ENCODE results near the gene SYTL1. TPM values are rescaled to one million over a fixed set of nuclear protein-coding genes. Genes with fewer than 3 reads are reported as not detected.

Gene SYTL1
- total and polyA plus RNA-seq, 4 donors, result 0.59 to 3.6 (median 0.99) TPM

DNA sequence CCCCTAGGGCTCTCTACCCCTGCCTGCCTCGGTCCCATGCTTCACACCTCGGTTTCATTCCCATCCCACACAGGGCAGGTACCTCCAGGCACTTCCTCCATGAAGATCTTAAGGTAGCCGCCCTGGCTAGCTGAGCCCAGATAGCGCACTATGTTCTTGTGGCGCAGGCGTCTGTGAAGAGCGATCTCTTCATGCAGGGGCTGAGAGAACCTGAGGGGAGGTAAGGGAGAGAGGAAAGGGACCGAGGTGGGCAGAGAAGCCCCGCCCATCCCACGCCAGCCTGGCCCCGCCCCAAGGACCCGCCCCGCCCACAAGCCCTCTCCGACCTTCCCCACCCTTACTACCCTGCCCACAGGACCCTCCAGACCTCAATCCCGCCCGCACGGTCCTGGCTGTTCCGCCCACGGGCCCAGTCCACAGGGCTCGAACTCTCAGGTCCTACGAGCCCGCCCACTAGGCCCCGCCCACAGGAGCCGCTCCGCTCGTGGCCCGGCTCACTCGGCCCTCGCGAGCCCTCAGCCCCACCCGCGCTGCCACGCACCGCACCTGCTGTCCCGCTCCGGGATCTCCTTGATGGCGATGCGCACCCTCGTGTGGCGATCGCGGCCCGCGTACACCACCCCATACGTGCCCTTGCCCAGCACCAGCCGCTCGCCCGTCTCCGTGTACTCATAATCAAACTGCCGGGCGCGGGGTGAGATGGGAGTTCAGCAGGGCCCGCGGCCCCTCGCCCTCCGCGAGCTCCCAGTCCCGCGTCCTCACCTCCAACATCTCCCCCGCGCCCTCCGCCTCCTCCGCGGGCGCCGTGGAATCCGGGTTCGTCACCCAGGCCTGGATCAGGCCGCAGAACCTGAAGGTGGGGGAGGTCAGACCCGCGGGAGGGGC is 18.6 kb downstream of the SYTL1 start:
- H3K4me1 ChIP-seq (ENCODE audit: control insufficient read depth, insufficient read depth, low read length), result peaks cover 41% of the 10 kb centered on the region

GRCh38 chr1:27361044-27361402 is 19.2 kb downstream of the SYTL1 start:
- Histone ChIP-seq H3K4me1 (ENCODE audit: control insufficient read depth, insufficient read depth, low read length) (peaks cover 48% of the 10 kb centered on the region), H3K4me3 (ENCODE audit: low read depth, low read length) (no peak overlapping the region), H3K27ac (ENCODE audit: low read depth, low read length) (no peak overlapping the region), H3K36me3 (ENCODE audit: control insufficient read depth, insufficient read depth, low read length) (peaks cover 26% of the 10 kb centered on the region), H3K9me3 (ENCODE audit: control insufficient read depth, insufficient read depth, low read length) (no peaks in the 10 kb centered on the region), H3K27me3 (ENCODE audit: control insufficient read depth, insufficient read depth, low read length) (peaks cover 32% of the 10 kb centered on the region)
- no peak for DNase-seq (ENCODE audit: low read depth in 4 of 6, low spot score in 6 of 6)
- 49% methylated on average over 16 of the region's 21 CpGs for WGBS (ENCODE audit: insufficient coverage)

More for the DNA sequence above, 18.6 kb downstream of the SYTL1 start:
- Histone ChIP-seq H3K36me3 (ENCODE audit: control insufficient read depth, insufficient read depth, low read length) (peaks cover 30% of the 10 kb centered on the region), H3K9me3 (ENCODE audit: control insufficient read depth, insufficient read depth, low read length) (no peaks in the 10 kb centered on the region), H3K27me3 (ENCODE audit: control insufficient read depth, insufficient read depth, low read length) (peaks cover 33% of the 10 kb centered on the region), H3K4me3 (ENCODE audit: low read depth, low read length) (peak overlapping the region; percentile 7), H3K27ac (ENCODE audit: low read depth, low read length) (no peak overlapping the region)
- peak in 1 of 6 donors; percentile 28 for DNase-seq (ENCODE audit: low read depth in 4 of 6, low spot score in 6 of 6)
- WGBS (ENCODE audit: insufficient coverage), result 10% methylated on average over 59 of the region's 71 CpGs

- H3K27ac ChIP-seq (ENCODE audit: low read depth, low read length), result no peak overlapping the region
- no peak overlapping the region for H3K4me3 ChIP-seq (ENCODE audit: low read depth, low read length)
- WGBS (ENCODE audit: insufficient coverage), result 96% methylated on average over 6 of the region's 8 CpGs
- peaks cover 29% of the 10 kb centered on the region for H3K27me3 ChIP-seq (ENCODE audit: control insufficient read depth, insufficient read depth, low read length)
- H3K9me3 ChIP-seq (ENCODE audit: control insufficient read depth, insufficient read depth, low read length), result no peaks in the 10 kb centered on the region
- DNase-seq (ENCODE audit: low read depth in 4 of 6, low spot score in 6 of 6), result no peak
- peaks cover 50% of the 10 kb centered on the region for H3K4me1 ChIP-seq (ENCODE audit: control insufficient read depth, insufficient read depth, low read length)
- H3K36me3 ChIP-seq (ENCODE audit: control insufficient read depth, insufficient read depth, low read length), result peaks cover 21% of the 10 kb centered on the region
These were observed 19.7 kb downstream of the SYTL1 start for GRCh38 chr1:27361553-27361952.

DNA sequence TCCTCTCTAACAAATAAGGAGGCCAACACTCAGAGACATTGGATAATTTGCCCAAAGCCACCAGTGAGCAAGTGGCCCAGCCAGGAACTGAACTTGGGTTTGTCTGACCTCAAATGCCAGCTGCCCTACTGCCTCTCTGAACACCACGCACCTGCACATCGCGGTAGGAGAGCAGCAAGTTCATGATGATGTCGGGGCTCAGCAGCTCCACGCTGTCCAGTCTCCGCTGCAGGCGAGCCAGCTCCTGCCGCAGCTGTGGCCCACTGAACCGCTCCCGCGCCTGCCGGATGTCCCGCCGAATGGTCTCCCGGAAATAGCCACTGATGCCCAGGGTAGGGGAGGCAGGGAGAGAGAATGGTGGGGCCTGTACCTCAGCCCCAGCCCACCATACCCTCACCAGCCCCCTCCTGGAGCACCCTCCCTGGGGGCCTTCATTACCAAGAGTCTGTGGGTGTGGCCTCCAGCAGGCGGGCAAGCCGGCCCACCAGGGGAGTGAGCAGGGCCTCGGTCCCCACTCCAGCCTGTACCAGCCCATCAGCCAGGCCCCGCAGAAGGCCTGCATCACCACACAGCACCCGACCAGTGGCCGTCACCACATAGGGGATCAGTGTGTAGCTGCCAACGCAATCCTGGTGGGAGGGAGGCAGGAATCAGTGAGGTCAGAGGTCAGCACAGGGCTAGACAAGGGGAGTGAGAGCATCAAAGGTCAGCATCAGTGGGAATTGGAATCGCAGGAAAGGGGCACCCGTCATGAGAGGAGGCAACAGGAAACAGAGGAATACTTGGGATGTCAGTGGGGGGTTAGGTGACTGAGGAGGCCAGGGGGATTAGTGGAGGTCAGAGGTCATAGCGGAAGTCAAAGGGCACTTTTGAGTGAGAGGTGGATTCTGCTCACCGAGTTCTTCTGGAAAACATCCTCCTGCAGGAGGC is 22.2 kb downstream of the SYTL1 start:
- 78% methylated on average over 19 of the region's 26 CpGs for WGBS (ENCODE audit: insufficient coverage)
- peaks cover 10% of the 10 kb centered on the region for H3K36me3 ChIP-seq (ENCODE audit: control insufficient read depth, insufficient read depth, low read length)
- no peaks in the 10 kb centered on the region for H3K9me3 ChIP-seq (ENCODE audit: control insufficient read depth, insufficient read depth, low read length)
- DNase-seq (ENCODE audit: low read depth in 4 of 6, low spot score in 6 of 6), result no peak
- H3K4me3 ChIP-seq (ENCODE audit: low read depth, low read length), result no peak overlapping the region
- H3K27me3 ChIP-seq (ENCODE audit: control insufficient read depth, insufficient read depth, low read length), result peaks cover 22% of the 10 kb centered on the region
- H3K27ac ChIP-seq (ENCODE audit: low read depth, low read length), result no peak overlapping the region
- peaks cover 45% of the 10 kb centered on the region for H3K4me1 ChIP-seq (ENCODE audit: control insufficient read depth, insufficient read depth, low read length)

DNA sequence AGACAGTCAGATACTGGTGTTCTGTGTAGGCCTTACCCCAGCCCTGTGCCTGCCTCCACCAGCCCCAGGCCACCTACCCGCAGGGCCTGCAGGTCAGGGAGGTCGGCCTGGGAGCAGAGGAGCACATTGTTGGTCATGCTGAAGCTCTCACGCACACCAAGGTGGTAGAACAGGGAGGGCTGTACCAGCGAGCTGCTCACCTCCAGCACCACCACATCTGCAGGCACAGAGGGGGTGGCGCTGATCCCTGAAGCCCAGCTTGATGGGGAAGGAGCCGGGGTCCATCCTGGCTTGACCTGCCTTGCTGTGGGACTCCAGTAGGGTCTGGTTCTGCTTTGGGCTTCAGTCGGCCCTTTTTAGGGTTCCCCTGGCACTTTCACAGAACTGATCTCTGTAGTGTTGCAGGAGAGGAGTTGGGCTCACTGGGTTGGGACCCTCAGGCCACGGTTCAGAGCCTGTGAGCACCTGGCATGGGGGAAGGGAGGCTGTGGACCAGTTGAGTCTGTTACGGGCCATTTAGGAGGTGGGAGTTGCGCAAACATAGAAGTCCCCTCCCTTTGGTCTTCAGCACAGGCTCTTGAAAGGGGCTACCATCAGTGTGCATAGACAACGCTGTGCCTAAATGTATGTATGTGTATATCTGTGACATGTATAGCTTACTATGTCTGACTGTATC is 23.0 kb downstream of the SYTL1 start:
- WGBS (ENCODE audit: insufficient coverage), result 83% methylated on average over 11 of the region's 11 CpGs
- no peak for DNase-seq (ENCODE audit: low read depth in 4 of 6, low spot score in 6 of 6)
- Histone ChIP-seq H3K27ac (ENCODE audit: low read depth, low read length) (peak overlapping the region; percentile 96), H3K36me3 (ENCODE audit: control insufficient read depth, insufficient read depth, low read length) (peaks cover 10% of the 10 kb centered on the region), H3K4me1 (ENCODE audit: control insufficient read depth, insufficient read depth, low read length) (peaks cover 37% of the 10 kb centered on the region), H3K9me3 (ENCODE audit: control insufficient read depth, insufficient read depth, low read length) (no peaks in the 10 kb centered on the region), H3K4me3 (ENCODE audit: low read depth, low read length) (no peak overlapping the region), H3K27me3 (ENCODE audit: control insufficient read depth, insufficient read depth, low read length) (peaks cover 14% of the 10 kb centered on the region)

- H3K27ac ChIP-seq (ENCODE audit: low read depth, low read length), result peak overlapping the region; percentile 96
- peaks cover 10% of the 10 kb centered on the region for H3K36me3 ChIP-seq (ENCODE audit: control insufficient read depth, insufficient read depth, low read length)
- peaks cover 13% of the 10 kb centered on the region for H3K27me3 ChIP-seq (ENCODE audit: control insufficient read depth, insufficient read depth, low read length)
- H3K4me1 ChIP-seq (ENCODE audit: control insufficient read depth, insufficient read depth, low read length), result peaks cover 30% of the 10 kb centered on the region
- WGBS (ENCODE audit: insufficient coverage), result 6% methylated on average over 40 of the region's 40 CpGs
- H3K9me3 ChIP-seq (ENCODE audit: control insufficient read depth, insufficient read depth, low read length), result no peaks in the 10 kb centered on the region
- peak in 3 of 6 donors; percentile 56 to 91 (median 80) for DNase-seq (ENCODE audit: low read depth in 4 of 6, low spot score in 6 of 6)
- peak overlapping the region; percentile 72 for H3K4me3 ChIP-seq (ENCODE audit: low read depth, low read length)
These were observed 23.7 kb downstream of the SYTL1 start for GRCh38 chr1:27365372-27366112.

DNA sequence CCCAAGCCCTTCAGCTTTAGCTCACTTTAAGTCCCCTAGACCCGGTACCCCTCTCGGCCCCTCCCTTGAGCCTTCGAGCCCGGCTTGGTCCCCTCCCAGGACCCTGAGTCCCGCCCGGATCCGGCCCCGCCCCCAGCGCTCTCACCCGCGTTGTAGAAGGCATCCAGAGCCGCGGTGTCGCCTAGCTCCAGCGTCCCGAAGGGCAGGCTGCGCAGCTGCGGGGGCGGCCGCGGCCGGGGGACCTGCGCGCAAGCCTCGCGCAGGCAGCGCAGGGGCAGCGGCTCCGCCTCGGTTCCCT is 24.2 kb downstream of the SYTL1 start:
- Histone ChIP-seq H3K4me3 (ENCODE audit: low read depth, low read length) (peak overlapping the region; percentile 72), H3K27me3 (ENCODE audit: control insufficient read depth, insufficient read depth, low read length) (peaks cover 13% of the 10 kb centered on the region), H3K9me3 (ENCODE audit: control insufficient read depth, insufficient read depth, low read length) (no peaks in the 10 kb centered on the region), H3K4me1 (ENCODE audit: control insufficient read depth, insufficient read depth, low read length) (peaks cover 25% of the 10 kb centered on the region), H3K36me3 (ENCODE audit: control insufficient read depth, insufficient read depth, low read length) (peaks cover 9% of the 10 kb centered on the region), H3K27ac (ENCODE audit: low read depth, low read length) (peak overlapping the region; percentile 96)
- WGBS (ENCODE audit: insufficient coverage), result 0% methylated on average over 30 of the region's 30 CpGs
- DNase-seq (ENCODE audit: low read depth in 4 of 6, low spot score in 6 of 6), result peak in 3 of 6 donors; percentile 44 to 87 (median 69)

- Histone ChIP-seq H3K4me3 (ENCODE audit: low read depth, low read length) (peak within 1 kb of the TSS; percentile 72), H3K27ac (ENCODE audit: low read depth, low read length) (peak within 1 kb of the TSS; percentile 96), H3K36me3 (ENCODE audit: control insufficient read depth, insufficient read depth, low read length) (peaks cover 5% of the 10 kb centered on the region), H3K27me3 (ENCODE audit: control insufficient read depth, insufficient read depth, low read length) (peaks cover 13% of the 10 kb centered on the region), H3K4me1 (ENCODE audit: control insufficient read depth, insufficient read depth, low read length) (peaks cover 25% of the 10 kb centered on the region), H3K9me3 (ENCODE audit: control insufficient read depth, insufficient read depth, low read length) (no peaks in the 10 kb centered on the region)
- peak in 3 of 6 donors; percentile 19 to 75 (median 31) for DNase-seq (ENCODE audit: low read depth in 4 of 6, low spot score in 6 of 6)
- under 1% methylated on average over 67 of the region's 67 CpGs for WGBS (ENCODE audit: insufficient coverage)
These were observed 24.8 kb downstream of the SYTL1 start, which contains the start of gene MAP3K6 for GRCh38 chr1:27366411-27367159. TSS of gene MAP3K6 (minus strand) at chr1:27366961. CDS start at chr1:27366597, 364 bp downstream.

All from spinal cord (tissue), 10 donors.